Measurements from ENCODE around the gene TRIO.

- TF ChIP-seq CTCF (IDR thresholded peaks at IDR 0.05) (no peak), POLR2AphosphoS5 (IDR thresholded peaks at IDR 0.05) (no peak), POLR2A (IDR thresholded peaks at IDR 0.05) (no peak)
These were observed 32.9 kb upstream of the TRIO start for GRCh38 chr5:14110196-14110595.

All from upper lobe of left lung (tissue), 4 donors.